ENCODE data around the gene SLC17A4. TPM values are rescaled to one million over a fixed set of nuclear protein-coding genes. Genes with fewer than 3 reads are reported as not detected.

The SLC17A4 gene
- total and polyA plus RNA-seq, 9 donors, result 0.05 to 0.12 TPM; not detected in 7

GRCh38 chr6:25764611-25765010 lies 10.1 kb downstream of the SLC17A4 start:
- WGBS, 3 donors, result 85 to 93% (median 92%) methylated on average over 2 of the region's 2 CpGs
- H3K27ac ChIP-seq, result no peak overlapping the region
- no peaks in the 10 kb centered on the region for H3K9me3 ChIP-seq
- intact Hi-C loops (cut with DNase I), result no loop called here
- H3K4me1 ChIP-seq (ENCODE audit: insufficient read depth), result no peaks in the 10 kb centered on the region
- no peak overlapping the region for H3K4me3 ChIP-seq
- no peaks in the 10 kb centered on the region for H3K36me3 ChIP-seq
- DNase-seq, result no peak
- H3K27me3 ChIP-seq, result no peaks in the 10 kb centered on the region
- no peak for TF ChIP-seq CTCF (IDR thresholded peaks at IDR 0.05)
- TF ChIP-seq EP300 (IDR thresholded peaks at IDR 0.05), result no peak
- no peak for TF ChIP-seq POLR2A (IDR thresholded peaks at IDR 0.05)

DNA sequence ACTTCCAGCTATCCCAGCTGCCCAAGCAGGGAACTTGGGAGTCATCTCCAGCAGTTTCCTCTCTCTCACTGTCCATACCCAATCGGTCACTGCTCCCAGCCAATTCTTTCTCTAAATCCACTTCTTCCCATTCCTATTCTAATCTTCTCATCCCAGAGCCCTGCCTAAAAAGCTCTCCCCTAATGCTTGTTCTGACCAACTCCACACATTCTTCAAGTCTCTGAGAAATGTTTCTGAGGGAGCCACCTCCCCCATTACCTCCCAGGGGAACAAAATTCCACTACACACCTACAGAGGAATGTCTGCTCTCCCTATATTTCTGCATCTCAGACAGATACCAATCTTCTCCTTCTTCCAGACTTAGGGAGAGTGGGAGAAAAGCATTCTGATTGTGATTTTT lies 14.0 kb downstream of the SLC17A4 start:
- Histone ChIP-seq H3K4me3 (no peak overlapping the region), H3K27me3 (no peaks in the 10 kb centered on the region), H3K36me3 (no peaks in the 10 kb centered on the region), H3K4me1 (ENCODE audit: insufficient read depth) (no peaks in the 10 kb centered on the region), H3K9me3 (no peaks in the 10 kb centered on the region), H3K27ac (no peak overlapping the region)
- TF ChIP-seq CTCF (IDR thresholded peaks at IDR 0.05) (no peak), POLR2A (IDR thresholded peaks at IDR 0.05) (no peak), EP300 (IDR thresholded peaks at IDR 0.05) (no peak)
- DNase-seq, result no peak
- intact Hi-C loops (cut with DNase I), result no loop called here
- WGBS, 3 donors, result 81 to 92% (median 88%) methylated on average over 1 of the region's 1 CpG

GRCh38 chr6:25769983-25770382 lies 15.4 kb downstream of the SLC17A4 start:
- DNase-seq, result no peak
- TF ChIP-seq CTCF (IDR thresholded peaks at IDR 0.05) (no peak), POLR2A (IDR thresholded peaks at IDR 0.05) (no peak), EP300 (IDR thresholded peaks at IDR 0.05) (no peak)
- H3K36me3 ChIP-seq, result no peaks in the 10 kb centered on the region
- H3K9me3 ChIP-seq, result no peaks in the 10 kb centered on the region
- H3K4me1 ChIP-seq (ENCODE audit: insufficient read depth), result no peaks in the 10 kb centered on the region
- 64 to 72% (median 66%) methylated on average over 2 of the region's 2 CpGs for WGBS, 3 donors
- H3K27ac ChIP-seq, result no peak overlapping the region
- intact Hi-C loops (cut with DNase I), result no loop called here
- H3K4me3 ChIP-seq, result no peak overlapping the region
- no peaks in the 10 kb centered on the region for H3K27me3 ChIP-seq

- no peak overlapping the region for H3K4me3 ChIP-seq
- 28 to 62% (median 57%) methylated on average over 2 of the region's 2 CpGs for WGBS, 3 donors
- H3K27me3 ChIP-seq, result no peaks in the 10 kb centered on the region
- DNase-seq, result no peak
- H3K36me3 ChIP-seq, result no peaks in the 10 kb centered on the region
- no peak for TF ChIP-seq EP300 (IDR thresholded peaks at IDR 0.05)
- no peak for TF ChIP-seq POLR2A (IDR thresholded peaks at IDR 0.05)
- no peak for TF ChIP-seq CTCF (IDR thresholded peaks at IDR 0.05)
- intact Hi-C loops (cut with DNase I), result no loop called here
- H3K4me1 ChIP-seq (ENCODE audit: insufficient read depth), result no peaks in the 10 kb centered on the region
- no peak overlapping the region for H3K27ac ChIP-seq
- H3K9me3 ChIP-seq, result no peaks in the 10 kb centered on the region
Observed at GRCh38 chr6:25774120-25774715, 19.7 kb downstream of the SLC17A4 start.

Data from ovary (tissue), 9 donors.